NB4 (cell line): ENCODE measurements around the gene MEGF8.

Experiments
- DNase-seq: peaks from one replicate; pipeline ENCODE4 v3.0.0; 2010; ENCODE audit warnings: low read depth
- H3K4me3 ChIP-seq: one replicate; pipeline ENCODE4 v1.5.1; 2011; ENCODE audit warnings: mild to moderate bottlenecking, low read depth, low read length, moderate library complexity
- CTCF ChIP-seq: IDR thresholded peaks from one replicate; pipeline ENCODE4 v1.5.1; 2012; ENCODE audit warnings: low read depth, low read length
- MAX ChIP-seq: IDR thresholded peaks from 2 replicates; pipeline ENCODE4 v1.6.1; 2011; ENCODE audit warnings: low read depth, low read length
- MYC ChIP-seq: IDR thresholded peaks from 2 replicates; pipeline ENCODE4 v1.6.1; 2011; ENCODE audit warnings: low read depth, low read length
- POLR2A ChIP-seq: IDR thresholded peaks from 2 replicates; pipeline ENCODE4 v1.6.1; 2011; ENCODE audit warnings: mild to moderate bottlenecking; ENCODE audit not compliant: insufficient read length; ENCODE audit errors: extremely low read depth

MEGF8 gene

GRCh38 chr19:42426643-42427042 is 101.2 kb downstream of the MEGF8 start:
- no peak for DNase-seq
- no peak overlapping the region for H3K4me3 ChIP-seq
- TF ChIP-seq MYC (no peak), MAX (no peak), CTCF (no peak), POLR2A (no peak)

- DNase-seq = no peak
- TF ChIP-seq MAX = no peak
- no peak for TF ChIP-seq CTCF
- no peak for TF ChIP-seq POLR2A
- no peak for TF ChIP-seq MYC
- H3K4me3 ChIP-seq = no peak within 1 kb of the TSS
These were observed 101.9 kb downstream of the MEGF8 start, which contains the start of gene LIPE for GRCh38 chr19:42427313-42427712. LIPE (minus strand) TSS chr19:42427388; CDS start chr19:42427149, 239 bp downstream.
